ENCODE data around the gene TLX2. TPM values are rescaled to one million over a fixed set of nuclear protein-coding genes. Genes with fewer than 3 reads are reported as not detected.
A peak's percentile ranks its signal among the peaks of the same experiment; 100 is the strongest.

Gene TLX2
- total and polyA plus RNA-seq, 2 of the 13 experiments (the other 11 are each of a cell fraction or from before 2014, with no cell fraction given) = 0.05 to 0.20 TPM

GRCh38 chr2:74488643-74489481 is 25.4 kb upstream of the TLX2 start (continued):
- TF ChIP-seq POLR2A (IDR thresholded peaks at IDR 0.05; ENCODE audit: insufficient read depth in 1 of 2, low read depth in 2 of 2, low read length in 2 of 2) = peak; percentile 28 to 65; a peak in 1 of 4 replicates
- TF ChIP-seq CCAR2 (optimal IDR thresholded peaks at IDR 0.05; ENCODE audit: low read depth, low read length) = no peak
- 0 out of 2 replicates have a peak, but pooled peaks have one; percentile 87 for TF ChIP-seq TMF1 (CRISPR knock-in tag; IDR thresholded peaks at IDR 0.05; ENCODE audit: low read depth)
- no peak for TF ChIP-seq ZBTB8A (CRISPR knock-in tag; IDR thresholded peaks at IDR 0.05; ENCODE audit: borderline replicate concordance, low read depth)
- TF ChIP-seq ZNF432 (CRISPR knock-in tag; IDR thresholded peaks at IDR 0.05; ENCODE audit: borderline replicate concordance) = no peak
- no peak for TF ChIP-seq XRCC5 (optimal IDR thresholded peaks at IDR 0.05; ENCODE audit: low read length)
- TF ChIP-seq ZNF687 (CRISPR knock-in tag; IDR thresholded peaks at IDR 0.05) = peak; percentile 38
- TF ChIP-seq NFKBIZ (CRISPR knock-in tag; IDR thresholded peaks at IDR 0.05) = peak; percentile 44; the same call in 1 of the 2 replicates
- TF ChIP-seq CERS6 (CRISPR knock-in tag; IDR thresholded peaks at IDR 0.05) = no peak
- no peak for TF ChIP-seq NR3C1 (CRISPR knock-in tag; IDR thresholded peaks at IDR 0.05)
- 0 out of 2 replicates have a peak, but pooled peaks have one; percentile 33 for TF ChIP-seq PRMT3 (CRISPR knock-in tag; IDR thresholded peaks at IDR 0.05; ENCODE audit: borderline replicate concordance, low read depth)
- peak; percentile 64 for TF ChIP-seq ZNF547 (CRISPR knock-in tag; IDR thresholded peaks at IDR 0.05)
- no peak for TF ChIP-seq SOX6 (IDR thresholded peaks at IDR 0.05)
- TF ChIP-seq SOX6 (CRISPR knock-in tag; IDR thresholded peaks at IDR 0.05) = peak; percentile 96
- peak; percentile 51 for TF ChIP-seq POLR2AphosphoS5 (IDR thresholded peaks at IDR 0.05; ENCODE audit: low read depth, low read length)
- peak; percentile 93; the same call in 1 of the 2 replicates for TF ChIP-seq HOXA7 (CRISPR knock-in tag; IDR thresholded peaks at IDR 0.05)
- 0 out of 2 replicates have a peak, but pooled peaks have one; percentile 19 for TF ChIP-seq ZNF142 (CRISPR knock-in tag; IDR thresholded peaks at IDR 0.05)
- 0 out of 2 replicates have a peak, but pooled peaks have one; percentile 34 for TF ChIP-seq ZNF264 (CRISPR knock-in tag; IDR thresholded peaks at IDR 0.05)
- peak; percentile 33; the same call in 1 of the 2 replicates for TF ChIP-seq ZFX (CRISPR knock-in tag; IDR thresholded peaks at IDR 0.05; ENCODE audit: low read depth)

Data from HepG2 (cell line).